AG04449 (cell line): Measurements from ENCODE around the gene MINDY4.

Source experiments
- CTCF ChIA-PET: fragments of 350-600 bp; formaldehyde crosslinking; extraction: SDS; loops from one replicate; lab custom pipeline; 2021; ENCODE audit warnings: antibody characterized with exemption; lab: Yijun Ruan, JAX
- POLR2A ChIA-PET: fragments of 400-600, 350-600 bp; formaldehyde crosslinking; extraction: SDS; loops from one replicate; lab custom pipeline; 2020; ENCODE audit warnings: antibody characterized with exemption, inconsistent platforms; lab: Yijun Ruan, JAX
- DNase-seq: peaks from one replicate; pipeline ENCODE4 v3.0.0-alpha.2; 2010; ENCODE audit warnings: low read depth, low spot score
- H3K4me3 ChIP-seq: 2 replicates; pipeline ENCODE4 v1.5.1; 2011; ENCODE audit warnings: low read depth, mild to moderate bottlenecking, control low read depth, low read length
- CTCF ChIP-seq: IDR thresholded peaks from one replicate; pipeline ENCODE4 v1.5.1; 2011; ENCODE audit warnings: mild to moderate bottlenecking, moderate library complexity, low read length, control low read depth, inconsistent platforms; ENCODE audit not compliant: insufficient read depth; ENCODE audit errors: missing control alignments

MINDY4 gene

GRCh38 chr7:30932562-30932961 lies 161.3 kb downstream of the MINDY4 start:
- no peak for TF ChIP-seq CTCF
- no peak overlapping the region for H3K4me3 ChIP-seq
- ChIA-PET CTCF (interaction anchor here (7.6 kb wide), 1 partner anchor 11 kb away, joined by 77 read pairs; no protein-coding TSS in a partner anchor), POLR2A (no interaction called here)
- no peak for DNase-seq

GRCh38 chr7:30933124-30933974 lies 162.1 kb downstream of the MINDY4 start:
- POLR2A ChIA-PET, result no interaction called here
- no peak overlapping the region for H3K4me3 ChIP-seq
- CTCF ChIA-PET, result interaction anchor here (0.9 to 7.6 kb wide), 6 partner anchors 10 to 200 kb away, joined by 3 to 77 read pairs (median 12); no protein-coding TSS in a partner anchor
- no peak for DNase-seq
- no peak for TF ChIP-seq CTCF

- no peak for DNase-seq
- POLR2A ChIA-PET, result no interaction called here
- CTCF ChIA-PET, result interaction anchor here (0.6 to 7.6 kb wide), 7 partner anchors 9 to 199 kb away, joined by 3 to 77 read pairs (median 8); no protein-coding TSS in a partner anchor
- no peak for TF ChIP-seq CTCF
- H3K4me3 ChIP-seq, result no peak overlapping the region
These were observed 163.0 kb downstream of the MINDY4 start for GRCh38 chr7:30934225-30934624.

DNA sequence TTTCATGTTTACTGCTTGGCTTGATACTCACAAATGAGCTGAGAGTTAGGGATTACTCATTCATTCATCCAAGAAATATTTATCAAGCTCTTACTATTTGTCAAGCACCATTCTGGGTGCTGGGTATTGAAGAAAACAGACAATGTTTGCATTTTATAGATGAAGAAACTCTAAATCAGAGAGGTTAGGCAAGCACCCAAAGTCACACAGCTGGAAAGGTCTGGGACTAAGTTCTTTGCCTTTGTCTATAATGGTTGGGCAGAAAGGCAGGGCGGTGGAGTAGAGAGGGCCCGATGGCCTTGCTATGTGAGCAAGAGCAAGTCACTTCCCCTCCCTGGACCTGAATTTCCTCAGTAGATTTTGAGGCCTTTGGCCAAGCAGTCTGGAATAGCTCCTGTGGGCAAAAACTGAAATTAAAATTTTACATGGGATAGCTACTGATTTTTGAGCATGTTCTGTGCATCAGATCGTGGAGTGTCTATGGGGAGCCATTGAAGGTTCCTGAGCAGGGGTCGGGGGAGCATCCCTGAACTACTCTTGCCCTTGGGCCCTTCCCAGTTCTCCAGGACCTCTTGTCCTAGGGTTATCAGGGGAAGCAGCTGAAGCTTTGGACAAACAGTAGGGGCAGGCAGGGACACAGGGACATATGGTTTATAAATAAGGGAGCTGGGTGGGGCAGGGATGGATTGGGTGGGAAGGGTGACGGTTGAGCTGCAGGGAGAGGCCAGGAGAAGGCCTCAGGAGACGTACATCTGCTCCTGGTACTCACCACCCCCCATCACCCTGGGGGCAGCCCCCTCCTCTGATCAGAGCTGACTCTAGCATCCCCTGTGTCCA lies 163.7 kb downstream of the MINDY4 start:
- no peak overlapping the region for H3K4me3 ChIP-seq
- no peak for TF ChIP-seq CTCF
- CTCF ChIA-PET, result interaction anchor here (0.6 to 7.6 kb wide), 9 partner anchors 9 to 188 kb away, joined by 3 to 77 read pairs (median 6); no protein-coding TSS in a partner anchor
- POLR2A ChIA-PET, result no interaction called here
- DNase-seq, result no peak

DNA sequence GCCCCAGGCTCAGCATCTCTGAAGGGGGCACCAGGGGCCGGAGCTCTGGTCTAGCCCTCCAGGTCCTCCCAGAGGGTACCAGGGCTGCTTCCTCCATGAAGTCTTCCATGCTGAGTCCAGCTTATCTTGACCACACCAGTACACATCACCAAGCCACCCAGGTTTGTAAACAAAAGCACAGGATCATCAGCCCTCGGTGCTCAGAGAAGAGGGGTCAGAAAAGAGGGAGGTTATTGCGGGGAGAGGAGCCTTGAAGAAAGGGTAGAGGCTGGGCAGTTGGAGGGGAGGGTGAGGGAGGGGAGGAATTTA lies 164.3 kb downstream of the MINDY4 start:
- no peak for DNase-seq
- TF ChIP-seq CTCF, result no peak
- CTCF ChIA-PET, result interaction anchor here (0.8 to 7.6 kb wide), 7 partner anchors 8 to 187 kb away, joined by 3 to 77 read pairs (median 8); no protein-coding TSS in a partner anchor

More for the DNA sequence above, 164.3 kb downstream of the MINDY4 start:
- POLR2A ChIA-PET, result no interaction called here
- H3K4me3 ChIP-seq, result no peak overlapping the region
